CD14-positive monocyte (primary cell): Measurements from ENCODE around the gene LMTK2. TPM values are rescaled to one million over a fixed set of nuclear protein-coding genes. Genes with fewer than 3 reads are reported as not detected.

Experiments used
- DNase-seq, 3 donors: peaks; one replicate each; pipeline ENCODE4 v3.0.0-alpha.2; 2011 to 2022
- H2AFZ ChIP-seq: 2 replicates; pipeline ENCODE4 v1.6.0; 2012; ENCODE audit warnings: mild to moderate bottlenecking, low read depth, low read length, inconsistent platforms; ENCODE audit not compliant: insufficient read depth, poor library complexity, severe bottlenecking
- H3K27ac ChIP-seq, 2 donors: 1 replicate in 1 of 2; 2 replicates in 1 of 2; pipeline ENCODE4 v1.5.1; 2012 to 2013; ENCODE audit warnings: low read length in 2 of 2, control low read depth in 1 of 2, inconsistent platforms in 1 of 2, low read depth in 1 of 2, mild to moderate bottlenecking in 1 of 2
- H3K27me3 ChIP-seq, 2 donors: one replicate each; pipeline versions ENCODE4 v1.6.0 to v1.6.1; 2011 to 2013; ENCODE audit warnings: low read length in 2 of 2; ENCODE audit not compliant: control insufficient read depth in 2 of 2, insufficient read depth in 2 of 2
- H3K36me3 ChIP-seq, 2 donors: replicated peaks in 1 of 2; 1 replicate in 1 of 2; 2 replicates in 1 of 2; pipeline versions ENCODE4 v1.5.1 to v1.6.1; 2012 to 2013; ENCODE audit warnings: low read length in 2 of 2, control low read depth in 1 of 2, inconsistent platforms in 1 of 2, mild to moderate bottlenecking in 1 of 2; ENCODE audit not compliant: insufficient read depth in 2 of 2, control insufficient read depth in 1 of 2
- H3K4me1 ChIP-seq, 2 donors: 1 replicate in 1 of 2; 2 replicates in 1 of 2; pipeline versions ENCODE4 v1.5.1 to v1.6.1; 2012 to 2013; ENCODE audit warnings: low read length in 2 of 2, control low read depth in 1 of 2, inconsistent platforms in 1 of 2, mild to moderate bottlenecking in 1 of 2, moderate library complexity in 1 of 2; ENCODE audit not compliant: insufficient read depth in 2 of 2, control insufficient read depth in 1 of 2
- H3K4me2 ChIP-seq: replicated peaks from 2 replicates; pipeline ENCODE3; 2012; ENCODE audit warnings: low read length, moderate library complexity, mild to moderate bottlenecking; ENCODE audit not compliant: poor library complexity, severe bottlenecking; ENCODE audit errors: extremely low read depth
- H3K4me3 ChIP-seq, 3 experiments: fragments of 200-600 bp in 1 of 3; sonication (generic) in 1 of 3; replicated peaks in 1 of 3; 1 replicate in 2 of 3; 2 replicates in 1 of 3; pipeline ENCODE4 v1.5.1; 2011 to 2013; ENCODE audit warnings: low read length in 3 of 3, mild to moderate bottlenecking in 3 of 3, control low read depth in 2 of 3, low read depth in 2 of 3, inconsistent platforms in 1 of 3, moderate library complexity in 1 of 3
- H3K79me2 ChIP-seq: 2 replicates; pipeline ENCODE4 v1.6.0; 2012; ENCODE audit warnings: mild to moderate bottlenecking, control low read depth, inconsistent platforms, low read length, moderate library complexity; ENCODE audit not compliant: insufficient read depth
- H3K9ac ChIP-seq: 2 replicates; pipeline ENCODE4 v1.6.0; 2017; ENCODE audit warnings: low read length, mild to moderate bottlenecking; ENCODE audit not compliant: insufficient read depth, poor library complexity, severe bottlenecking
- H3K9me3 ChIP-seq, 2 donors: replicated peaks in 1 of 2; 1 replicate in 1 of 2; 2 replicates in 1 of 2; pipeline versions ENCODE4 v1.5.1 to v1.6.1; 2012 to 2013; ENCODE audit warnings: low read length in 2 of 2, control low read depth in 1 of 2; ENCODE audit not compliant: control insufficient read depth in 1 of 2, insufficient read depth in 1 of 2
- H4K20me1 ChIP-seq: 2 replicates; pipeline ENCODE4 v1.6.0; 2012; ENCODE audit warnings: mild to moderate bottlenecking, low read length, control low read depth, moderate library complexity; ENCODE audit not compliant: insufficient read depth
- H3K27ac Mint-ChIP-seq, 7 donors: one replicate each; pipeline ENCODE4 v1.8.0; 2020; ENCODE audit warnings: mild to moderate bottlenecking in 7 of 7, mixed read lengths in 7 of 7, moderate library complexity in 6 of 7, inconsistent platforms in 2 of 7
- H3K27me3 Mint-ChIP-seq, 3 donors: one replicate each; pipeline ENCODE4 v1.8.0; 2021 to 2022; ENCODE audit warnings: low read depth in 3 of 3, mild to moderate bottlenecking in 3 of 3, mixed read lengths in 3 of 3, moderate library complexity in 3 of 3, inconsistent platforms in 1 of 3
- H3K36me3 Mint-ChIP-seq, 2 donors: one replicate each; pipeline ENCODE4 v1.8.0; 2020; ENCODE audit warnings: mixed read lengths in 2 of 2, inconsistent platforms in 1 of 2, mild to moderate bottlenecking in 1 of 2
- H3K4me1 Mint-ChIP-seq: one replicate; pipeline ENCODE4 v1.8.0; 2020; ENCODE audit warnings: mild to moderate bottlenecking, mixed read lengths
- H3K4me3 Mint-ChIP-seq, 2 donors: one replicate each; pipeline ENCODE4 v1.8.0; 2020; ENCODE audit warnings: mild to moderate bottlenecking in 2 of 2, mixed read lengths in 2 of 2, moderate library complexity in 1 of 2
- H3K9me3 Mint-ChIP-seq, 7 donors: one replicate each; pipeline ENCODE4 v1.8.0; 2020 to 2022; ENCODE audit warnings: mixed read lengths in 7 of 7, mild to moderate bottlenecking in 6 of 7, moderate library complexity in 6 of 7, inconsistent platforms in 2 of 7
- WGBS: methylation state at CpG from one replicate; pipeline ENCODE4 v1.1.5; 2013; ENCODE audit warnings: missing lambda C conversion rate; ENCODE audit not compliant: insufficient coverage; 5-methylcytosine and 5-hydroxymethylcytosine counted together
- intact Hi-C, 2 donors: fragments of 100-400 bp; cut with micrococcal nuclease; formaldehyde crosslinking; loops; one replicate each; pipeline versions ENCODE4 v1.15.0 to v1.15.1; 2023
- polyA plus RNA-seq, 3 donors: library from polyadenylated mRNA; depleted of rRNA in 1 of 3; unstranded in 2 of 3; stranded (reverse) in 1 of 3; fragments of 300-500 nt in 2 of 3; fragments of >200 nt in 1 of 3; fragmentation: Illumina TruSeq in 2 of 3; gene quantifications; 1 replicate in 2 of 3; 2 replicates in 1 of 3; pipeline ENCODE4 v1.2.3, GENCODE V29; 2012 to 2021
- TF ChIP-seq, protein P1 (sequence below): fragments of 200-600 bp; IDR thresholded peaks from one replicate; pipeline ENCODE4 v1.8.0; 2022; ENCODE audit warnings: antibody characterized with exemption, mild to moderate bottlenecking

The LMTK2 gene
- polyA plus RNA-seq, 3 donors = 1.7 to 9.2 (median 1.8) TPM

DNA sequence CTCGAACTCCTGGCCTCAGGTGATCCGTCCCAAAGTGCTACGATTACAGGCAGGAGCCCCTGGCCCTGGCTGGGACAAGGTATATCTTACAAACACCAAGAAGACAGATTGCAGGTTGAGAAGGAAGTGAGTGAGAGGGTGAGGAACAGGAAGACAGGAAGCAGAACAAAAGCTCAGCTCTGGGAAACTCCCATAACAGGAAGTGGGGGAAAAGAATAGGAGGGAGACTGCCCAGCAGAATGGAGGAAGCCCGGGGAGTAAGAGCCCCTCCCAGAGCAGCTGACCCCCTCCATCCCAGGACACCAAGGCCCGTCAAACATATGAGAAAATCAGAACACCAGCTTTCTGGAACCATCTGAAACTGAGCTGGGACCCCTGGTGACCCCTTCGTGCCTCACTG, 142.4 kb downstream of the LMTK2 start:
- peaks cover 36% of the 10 kb centered on the region for H3K79me2 ChIP-seq
- no peaks in the 10 kb centered on the region for H3K9me3 ChIP-seq
- Mint-ChIP-seq H3K4me3 (peak overlapping the region; percentile 13 to 82), H3K4me1 (peaks cover 71% of the 10 kb centered on the region), H3K36me3 (peaks cover 21 to 39% of the 10 kb centered on the region in 2 donors), H3K27me3 (no peaks in the 10 kb centered on the region), H3K27ac (peak overlapping the region; percentile 78 to 96 (median 87)), H3K9me3 (peaks cover 0 to 4% (median 0%) of the 10 kb centered on the region in 7 donors)
- intact Hi-C loops = no loop called here
- H3K4me1 ChIP-seq = peaks cover 73 to 76% of the 10 kb centered on the region in 2 donors
- peak overlapping the region; percentile 19 for H2AFZ ChIP-seq
- peaks cover 24% of the 10 kb centered on the region for H4K20me1 ChIP-seq
- TF ChIP-seq, protein P1, sequence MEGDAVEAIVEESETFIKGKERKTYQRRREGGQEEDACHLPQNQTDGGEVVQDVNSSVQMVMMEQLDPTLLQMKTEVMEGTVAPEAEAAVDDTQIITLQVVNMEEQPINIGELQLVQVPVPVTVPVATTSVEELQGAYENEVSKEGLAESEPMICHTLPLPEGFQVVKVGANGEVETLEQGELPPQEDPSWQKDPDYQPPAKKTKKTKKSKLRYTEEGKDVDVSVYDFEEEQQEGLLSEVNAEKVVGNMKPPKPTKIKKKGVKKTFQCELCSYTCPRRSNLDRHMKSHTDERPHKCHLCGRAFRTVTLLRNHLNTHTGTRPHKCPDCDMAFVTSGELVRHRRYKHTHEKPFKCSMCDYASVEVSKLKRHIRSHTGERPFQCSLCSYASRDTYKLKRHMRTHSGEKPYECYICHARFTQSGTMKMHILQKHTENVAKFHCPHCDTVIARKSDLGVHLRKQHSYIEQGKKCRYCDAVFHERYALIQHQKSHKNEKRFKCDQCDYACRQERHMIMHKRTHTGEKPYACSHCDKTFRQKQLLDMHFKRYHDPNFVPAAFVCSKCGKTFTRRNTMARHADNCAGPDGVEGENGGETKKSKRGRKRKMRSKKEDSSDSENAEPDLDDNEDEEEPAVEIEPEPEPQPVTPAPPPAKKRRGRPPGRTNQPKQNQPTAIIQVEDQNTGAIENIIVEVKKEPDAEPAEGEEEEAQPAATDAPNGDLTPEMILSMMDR = no peak
- DNase-seq = peak; percentile 42 to 84 (median 67)
- no peaks in the 10 kb centered on the region for H3K27me3 ChIP-seq
- H3K36me3 ChIP-seq = peaks cover 6 to 10% of the 10 kb centered on the region in 2 donors
- 39% methylated on average over 3 of the region's 6 CpGs for WGBS
- H3K9ac ChIP-seq = no peak overlapping the region
- peak overlapping the region in 1 of 3 experiments; percentile 54 for H3K4me3 ChIP-seq
- H3K4me2 ChIP-seq = peak overlapping the region; percentile 42
- peak overlapping the region; percentile 26 to 65 for H3K27ac ChIP-seq

- no peaks in the 10 kb centered on the region for H3K9me3 ChIP-seq
- no peaks in the 10 kb centered on the region for H3K36me3 ChIP-seq
- H3K27ac ChIP-seq = peak overlapping the region in 1 of 2 donors; percentile 94
- peaks cover 10% of the 10 kb centered on the region for H4K20me1 ChIP-seq
- H3K27me3 Mint-ChIP-seq = no peaks in the 10 kb centered on the region
- peak overlapping the region; percentile 71 to 92 for H3K4me3 Mint-ChIP-seq
- peak overlapping the region; percentile 90 for H2AFZ ChIP-seq
- H3K79me2 ChIP-seq = peaks cover 45% of the 10 kb centered on the region
- peak in 1 of 3 donors; percentile 28 for DNase-seq
- H3K4me1 Mint-ChIP-seq = peaks cover 67% of the 10 kb centered on the region
- peaks cover 0 to 4% (median 0%) of the 10 kb centered on the region in 7 donors for H3K9me3 Mint-ChIP-seq
- H3K9ac ChIP-seq = no peak overlapping the region
- no peaks in the 10 kb centered on the region for H3K27me3 ChIP-seq
- H3K4me3 ChIP-seq = peak overlapping the region in 2 of 3 experiments; percentile 81 to 98
- H3K4me2 ChIP-seq = peak overlapping the region; percentile 82
- peaks cover 20 to 35% of the 10 kb centered on the region in 2 donors for H3K36me3 Mint-ChIP-seq
- H3K4me1 ChIP-seq = peaks cover 63 to 66% of the 10 kb centered on the region in 2 donors
- intact Hi-C loops = loop anchor here (5.0 to 10.0 kb wide), 2 partner anchors 37 to 116 kb away; no protein-coding TSS in a partner anchor
- WGBS = no CpG with 5 or more reads among the region's 3 CpGs
- TF ChIP-seq, protein P1 = no peak
- peak overlapping the region; percentile 81 to 96 (median 88) for H3K27ac Mint-ChIP-seq
These were observed 144.1 kb downstream of the LMTK2 start for GRCh38 chr7:98250789-98251188.
